Peyer's patch (tissue), 4 donors: ENCODE measurements around the gene WNK1. TPM values are rescaled to one million over a fixed set of nuclear protein-coding genes. Genes with fewer than 3 reads are reported as not detected.

Experiments
- DNase-seq, 3 donors: peaks; one replicate each; pipeline ENCODE4 v3.0.0-alpha.2; 2017 to 2019
- H3K27ac ChIP-seq, 4 donors: fragments of 200-600 bp; sonication (generic); one replicate each; pipeline ENCODE4 v1.5.1; 2016 to 2019
- H3K27me3 ChIP-seq, 2 donors: fragments of 200-600 bp; sonication (generic); one replicate each; pipeline ENCODE4 v1.5.1; 2019
- H3K36me3 ChIP-seq, 3 donors: fragments of 200-600 bp; sonication (generic); one replicate each; pipeline ENCODE4 v1.5.1; 2016 to 2019
- H3K4me1 ChIP-seq, 4 donors: fragments of 200-600 bp; sonication (generic); one replicate each; pipeline ENCODE4 v1.5.1; 2016 to 2019
- H3K4me3 ChIP-seq, 4 donors: fragments of 200-600 bp; sonication (generic); 1 replicate in 3 of 4; 2 replicates in 1 of 4; pipeline ENCODE4 v1.5.1; 2016 to 2019; ENCODE audit warnings: mild to moderate bottlenecking in 1 of 4
- H3K9me3 ChIP-seq, 4 donors: fragments of 200-600 bp; sonication (generic); one replicate each; pipeline ENCODE4 v1.5.1; 2016 to 2019; ENCODE audit warnings: mild to moderate bottlenecking in 1 of 4
- POLR2A ChIP-seq, 2 donors: fragments of 450-650 bp; IDR thresholded peaks; one replicate each; pipeline ENCODE4 v1.5.1; 2017; ENCODE audit warnings: antibody characterized with exemption in 2 of 2, mild to moderate bottlenecking in 2 of 2, moderate library complexity in 2 of 2
- total RNA-seq, 4 donors: library from RNA; depleted of rRNA; stranded (reverse); fragments of >200 nt; gene quantifications; one replicate each; pipeline ENCODE4 v1.1.0, GENCODE V29; 2016
- TF ChIP-seq, protein P1 (sequence below), 6 experiments: fragments of 450-650 bp in 4 of 6; fragments of 200-600 bp in 2 of 6; sonication (generic) in 1 of 6; IDR thresholded peaks; one replicate each; pipeline ENCODE4 v1.5.1; 2017 to 2019; ENCODE audit warnings: antibody characterized with exemption in 6 of 6, mild to moderate bottlenecking in 3 of 6, moderate library complexity in 1 of 6

Gene WNK1
- total RNA-seq, 4 donors from 2014 or later: 83.2 to 198 (median 144) TPM

DNA sequence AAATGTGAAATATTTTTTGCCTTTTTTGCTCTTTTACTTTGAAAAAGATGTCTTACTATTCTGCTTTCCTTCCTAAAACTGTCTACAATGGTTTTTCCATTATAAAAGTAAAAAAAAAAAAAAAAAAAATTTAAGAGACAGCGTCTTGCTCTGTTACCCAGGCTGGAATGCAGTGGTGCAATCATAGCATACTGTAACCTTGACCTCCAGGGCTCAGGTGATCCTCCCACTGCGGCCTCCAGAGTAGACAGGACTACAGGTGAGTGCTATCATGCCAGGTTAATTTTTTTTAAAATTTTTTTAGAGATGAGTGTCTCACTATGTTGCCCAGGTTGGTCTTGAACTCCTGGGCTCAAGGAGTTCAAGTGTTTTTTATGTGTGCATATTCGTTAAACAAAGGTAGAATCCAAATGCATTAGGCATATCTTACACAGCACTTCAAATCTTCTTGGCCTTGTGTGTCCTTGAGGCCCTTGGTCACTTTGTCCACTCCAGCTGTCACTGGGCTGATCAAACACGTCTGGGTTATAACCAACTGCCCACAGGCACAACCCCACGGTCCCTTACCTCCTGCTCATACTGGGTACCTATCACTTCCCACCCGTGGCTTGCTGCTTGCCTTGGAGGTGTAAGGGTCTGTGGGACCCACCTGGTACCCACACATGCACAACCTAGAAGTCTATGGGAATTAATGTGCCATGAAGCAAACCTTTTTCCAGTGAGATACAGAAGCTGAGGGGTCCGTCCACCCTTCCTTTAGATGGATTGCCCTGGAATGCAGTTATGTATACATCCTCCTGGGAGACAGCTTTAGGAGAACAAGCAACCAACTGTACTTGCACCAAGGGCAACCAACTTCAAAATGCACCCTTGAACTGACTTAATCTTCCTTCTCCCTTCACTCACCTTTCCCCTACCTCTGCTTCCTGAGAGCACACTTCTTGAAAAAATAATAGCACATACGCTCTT, 184.3 kb downstream of the WNK1 start:
- no peaks in the 10 kb centered on the region for H3K9me3 ChIP-seq
- no peak for DNase-seq
- H3K4me3 ChIP-seq: no peak overlapping the region
- TF ChIP-seq POLR2A (IDR thresholded peaks at IDR 0.05): no peak
- TF ChIP-seq, protein P1, sequence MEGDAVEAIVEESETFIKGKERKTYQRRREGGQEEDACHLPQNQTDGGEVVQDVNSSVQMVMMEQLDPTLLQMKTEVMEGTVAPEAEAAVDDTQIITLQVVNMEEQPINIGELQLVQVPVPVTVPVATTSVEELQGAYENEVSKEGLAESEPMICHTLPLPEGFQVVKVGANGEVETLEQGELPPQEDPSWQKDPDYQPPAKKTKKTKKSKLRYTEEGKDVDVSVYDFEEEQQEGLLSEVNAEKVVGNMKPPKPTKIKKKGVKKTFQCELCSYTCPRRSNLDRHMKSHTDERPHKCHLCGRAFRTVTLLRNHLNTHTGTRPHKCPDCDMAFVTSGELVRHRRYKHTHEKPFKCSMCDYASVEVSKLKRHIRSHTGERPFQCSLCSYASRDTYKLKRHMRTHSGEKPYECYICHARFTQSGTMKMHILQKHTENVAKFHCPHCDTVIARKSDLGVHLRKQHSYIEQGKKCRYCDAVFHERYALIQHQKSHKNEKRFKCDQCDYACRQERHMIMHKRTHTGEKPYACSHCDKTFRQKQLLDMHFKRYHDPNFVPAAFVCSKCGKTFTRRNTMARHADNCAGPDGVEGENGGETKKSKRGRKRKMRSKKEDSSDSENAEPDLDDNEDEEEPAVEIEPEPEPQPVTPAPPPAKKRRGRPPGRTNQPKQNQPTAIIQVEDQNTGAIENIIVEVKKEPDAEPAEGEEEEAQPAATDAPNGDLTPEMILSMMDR (IDR thresholded peaks at IDR 0.05): no peak
- no peaks in the 10 kb centered on the region for H3K4me1 ChIP-seq
- no peak overlapping the region for H3K27ac ChIP-seq
- no peaks in the 10 kb centered on the region for H3K27me3 ChIP-seq
- peaks cover 0 to 28% (median 0%) of the 10 kb centered on the region in 3 donors for H3K36me3 ChIP-seq

DNA sequence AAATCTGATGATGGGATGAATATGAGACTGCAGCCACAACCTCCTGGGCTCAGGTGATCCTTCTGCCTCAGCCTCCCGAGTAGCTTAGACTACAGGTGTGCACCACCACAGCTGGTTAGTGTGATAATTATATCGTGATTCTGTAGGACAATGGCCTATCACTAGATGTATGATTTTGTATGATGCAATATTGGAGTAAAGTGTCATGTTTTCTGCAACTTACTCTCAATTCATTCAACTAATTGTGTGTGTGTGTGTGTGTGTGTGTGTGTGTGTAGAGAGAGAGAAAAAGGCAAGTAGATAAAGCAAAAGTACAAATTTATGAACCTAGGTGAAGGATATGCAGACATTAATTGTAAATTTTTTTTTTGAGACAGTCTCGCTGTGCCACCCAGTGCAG, 186.4 kb downstream of the WNK1 start:
- TF ChIP-seq, protein P1 (IDR thresholded peaks at IDR 0.05): no peak
- no peak for TF ChIP-seq POLR2A (IDR thresholded peaks at IDR 0.05)
- Histone ChIP-seq H3K9me3 (no peaks in the 10 kb centered on the region), H3K27me3 (no peaks in the 10 kb centered on the region), H3K4me3 (no peak overlapping the region), H3K4me1 (no peaks in the 10 kb centered on the region), H3K27ac (no peak overlapping the region), H3K36me3 (peaks cover 0 to 22% (median 0%) of the 10 kb centered on the region in 3 donors)
- DNase-seq: no peak

DNA sequence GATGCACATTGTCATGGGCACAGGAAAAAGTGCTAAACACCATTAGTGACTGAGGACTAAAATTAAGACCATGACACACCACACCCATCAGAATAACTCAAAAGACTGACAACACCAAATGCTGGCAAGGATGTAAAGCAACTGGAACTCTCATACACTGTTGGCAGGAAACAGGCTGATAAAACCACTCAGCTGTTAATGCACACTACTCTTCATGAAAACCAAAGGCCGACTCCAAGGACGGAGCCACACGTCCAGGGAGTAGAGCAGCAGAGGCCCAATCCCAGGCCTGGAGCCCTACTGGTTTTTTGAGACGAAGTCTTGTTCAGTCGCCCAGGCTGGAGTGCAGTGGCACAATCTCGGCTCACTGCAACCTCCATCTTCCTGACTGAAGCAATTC, 190.7 kb downstream of the WNK1 start:
- no peak overlapping the region for H3K4me3 ChIP-seq
- H3K27me3 ChIP-seq: no peaks in the 10 kb centered on the region
- H3K36me3 ChIP-seq: peaks cover 0 to 25% (median 0%) of the 10 kb centered on the region in 3 donors
- peaks cover 0 to 3% (median 0%) of the 10 kb centered on the region in 4 donors for H3K4me1 ChIP-seq
- no peak overlapping the region for H3K27ac ChIP-seq
- TF ChIP-seq, protein P1 (IDR thresholded peaks at IDR 0.05): no peak
- TF ChIP-seq POLR2A (IDR thresholded peaks at IDR 0.05): no peak
- no peak for DNase-seq
- H3K9me3 ChIP-seq: no peaks in the 10 kb centered on the region

DNA sequence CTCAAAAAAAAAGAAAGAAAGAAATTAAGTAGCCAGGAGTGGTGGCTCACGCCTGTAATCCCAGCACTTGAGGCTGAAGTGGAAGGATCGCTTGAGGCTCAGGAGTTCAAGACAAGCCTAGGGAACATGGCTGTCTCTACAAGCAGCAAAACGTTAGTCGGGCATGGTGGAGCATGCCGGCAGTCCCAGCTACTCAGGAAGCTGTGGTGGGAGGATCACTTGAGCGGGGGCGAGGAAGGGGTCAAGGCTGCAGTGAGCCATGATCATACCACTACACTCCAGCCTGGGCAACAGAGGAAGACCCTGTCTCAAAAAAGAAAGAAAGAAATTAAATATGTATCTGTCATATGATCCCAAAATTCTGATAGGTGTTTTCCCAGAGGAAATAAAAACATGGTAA, 191.8 kb downstream of the WNK1 start:
- Histone ChIP-seq H3K27me3 (no peaks in the 10 kb centered on the region), H3K27ac (no peak overlapping the region), H3K36me3 (peaks cover 0 to 16% (median 0%) of the 10 kb centered on the region in 3 donors), H3K4me1 (peaks cover 0 to 9% (median 0%) of the 10 kb centered on the region in 4 donors), H3K4me3 (no peak overlapping the region), H3K9me3 (no peaks in the 10 kb centered on the region)
- no peak for DNase-seq
- TF ChIP-seq, protein P1 (IDR thresholded peaks at IDR 0.05): no peak
- no peak for TF ChIP-seq POLR2A (IDR thresholded peaks at IDR 0.05)

DNA sequence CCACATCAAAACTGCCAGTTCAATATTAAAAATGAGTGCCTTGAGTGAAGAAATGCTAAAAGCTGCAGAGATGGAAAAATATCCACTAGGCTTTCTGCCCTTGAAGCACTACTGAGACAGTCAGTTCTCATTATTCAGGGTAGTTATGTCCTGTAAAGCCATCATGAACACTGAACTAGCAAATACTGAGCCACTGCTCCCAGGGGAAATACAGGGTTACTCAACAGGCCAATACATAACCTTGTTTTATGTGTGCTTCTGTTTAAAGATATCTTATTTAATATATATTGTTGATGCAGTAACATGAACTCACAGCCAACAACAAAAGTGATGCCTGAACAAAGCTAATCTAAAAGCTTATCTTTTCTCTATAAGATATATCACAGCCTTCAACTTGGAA, 193.8 kb downstream of the WNK1 start:
- no peak overlapping the region for H3K27ac ChIP-seq
- DNase-seq: no peak
- H3K36me3 ChIP-seq: peaks cover 0 to 4% (median 0%) of the 10 kb centered on the region in 3 donors
- TF ChIP-seq POLR2A (IDR thresholded peaks at IDR 0.05): no peak
- TF ChIP-seq, protein P1 (IDR thresholded peaks at IDR 0.05): no peak
- no peaks in the 10 kb centered on the region for H3K9me3 ChIP-seq
- H3K4me1 ChIP-seq: peaks cover 0 to 9% (median 0%) of the 10 kb centered on the region in 4 donors
- no peak overlapping the region for H3K4me3 ChIP-seq
- no peaks in the 10 kb centered on the region for H3K27me3 ChIP-seq
